ENCODE results near the gene NAA80.
A peak's percentile ranks its signal among the peaks of the same experiment; 100 is the strongest.
"Not testable (repeated sequence)": the region's sequence is repeated elsewhere in the genome, so short reads cannot be mapped to it uniquely, and the experiment has no call there.

NAA80 gene

DNA sequence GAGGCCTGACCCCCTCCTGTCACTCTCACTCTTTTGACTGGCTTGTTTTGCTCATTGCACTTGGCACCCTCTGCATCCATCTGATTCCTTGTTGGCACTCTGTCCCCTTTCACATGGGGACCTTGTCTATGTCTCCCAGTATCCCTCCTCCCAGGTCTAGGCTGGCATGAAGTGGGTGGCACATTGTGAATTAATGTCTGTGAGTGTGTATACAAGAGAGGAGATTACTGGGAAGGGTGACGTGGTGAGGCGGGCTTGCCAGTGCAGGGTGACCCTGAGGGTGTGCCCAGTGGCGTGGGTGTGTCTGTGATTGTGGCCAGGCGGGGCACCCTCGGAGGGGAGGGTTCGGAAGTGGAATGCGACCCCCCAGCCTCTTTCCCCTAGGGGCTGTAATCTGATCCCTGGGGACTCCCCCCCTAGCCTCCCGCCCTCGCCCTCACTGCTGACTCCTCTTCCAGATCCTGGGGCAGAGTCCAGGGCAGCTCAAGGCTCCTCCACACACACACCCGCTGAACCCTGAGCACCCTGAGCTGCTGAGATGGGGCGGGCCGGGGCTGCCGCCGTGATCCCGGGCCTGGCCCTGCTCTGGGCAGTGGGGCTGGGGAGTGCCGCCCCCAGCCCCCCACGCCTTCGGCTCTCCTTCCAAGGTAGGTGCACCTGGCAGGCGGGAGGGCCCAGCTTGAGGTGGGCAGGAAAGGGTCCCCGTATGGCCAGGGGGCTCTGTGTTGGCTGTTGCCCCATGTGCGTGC, 30.3 kb downstream of the NAA80 start, which contains the start of gene SEMA3B:
TSS of gene SEMA3B (plus strand) at position 445 of the 749 bp plus-strand sequence. CDS start at position 539, 94 bp downstream.
- DNase-seq = no peak

DNA sequence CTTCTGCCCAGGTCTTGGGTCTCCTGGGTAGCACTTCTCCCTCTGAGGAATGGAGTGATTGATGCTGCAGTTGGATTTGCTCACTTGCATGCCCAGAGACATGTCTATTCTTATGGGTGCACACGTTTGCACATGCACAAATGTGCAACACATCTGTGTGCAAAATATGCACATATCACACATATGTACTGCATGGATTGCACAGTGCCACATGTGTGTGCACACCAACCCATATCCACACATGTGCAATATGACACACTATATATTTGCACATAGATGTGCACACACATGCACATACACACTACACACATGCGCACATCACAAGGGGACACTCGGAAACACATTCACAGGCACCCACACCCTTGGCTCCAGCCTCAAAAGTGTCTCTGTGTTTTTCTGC, 30.9 kb downstream of the NAA80 start:
- no peak for DNase-seq

- DNase-seq = no peak
These were observed 31.8 kb downstream of the NAA80 start for GRCh38 chr3:50267280-50267913.

DNA sequence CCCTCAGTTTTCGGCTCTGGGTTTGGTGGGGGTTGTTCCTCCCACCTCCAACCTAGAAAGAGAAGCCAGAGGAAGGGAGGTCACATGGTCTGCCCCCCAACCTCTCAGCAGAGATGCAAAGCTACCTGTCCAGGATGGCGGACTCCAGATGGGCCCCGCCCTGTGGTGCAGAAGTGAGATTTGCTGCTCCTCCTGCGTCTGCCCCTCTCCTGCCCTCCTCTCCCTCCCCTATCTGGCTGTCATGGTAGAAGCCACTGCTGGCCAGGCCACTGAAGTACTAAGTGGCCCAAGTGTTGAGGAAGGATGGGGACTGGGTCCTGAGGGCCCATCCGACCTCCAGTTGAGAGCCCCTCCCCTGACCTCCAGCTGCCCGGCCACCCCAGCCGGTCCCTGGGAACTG, 32.4 kb downstream of the NAA80 start:
- no peak for DNase-seq

GRCh38 chr3:50266017-50266416, 33.2 kb downstream of the NAA80 start:
- DNase-seq = no peak

DNA sequence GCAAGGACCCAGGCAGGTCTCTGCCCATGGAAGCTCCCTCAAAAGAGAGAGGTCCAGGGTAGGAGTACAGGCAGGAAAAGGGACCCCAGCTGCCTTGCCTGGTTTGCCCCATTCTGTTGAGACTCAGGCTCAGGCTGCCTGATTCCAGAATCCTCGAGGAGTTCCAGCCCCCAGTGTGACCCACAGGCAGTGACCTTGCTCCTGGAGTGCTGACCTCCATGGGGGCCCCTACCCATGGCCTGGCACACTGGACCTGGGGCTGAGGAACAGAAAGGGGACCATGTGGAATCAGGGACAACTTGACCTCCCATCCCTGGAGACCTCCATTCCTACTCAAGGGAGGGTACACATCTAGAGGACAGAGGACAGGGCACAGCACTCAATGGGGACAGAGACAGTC, 33.6 kb downstream of the NAA80 start:
- no peak for DNase-seq

GRCh38 chr3:50264964-50265485, 34.2 kb downstream of the NAA80 start:
- DNase-seq = no peak

DNA sequence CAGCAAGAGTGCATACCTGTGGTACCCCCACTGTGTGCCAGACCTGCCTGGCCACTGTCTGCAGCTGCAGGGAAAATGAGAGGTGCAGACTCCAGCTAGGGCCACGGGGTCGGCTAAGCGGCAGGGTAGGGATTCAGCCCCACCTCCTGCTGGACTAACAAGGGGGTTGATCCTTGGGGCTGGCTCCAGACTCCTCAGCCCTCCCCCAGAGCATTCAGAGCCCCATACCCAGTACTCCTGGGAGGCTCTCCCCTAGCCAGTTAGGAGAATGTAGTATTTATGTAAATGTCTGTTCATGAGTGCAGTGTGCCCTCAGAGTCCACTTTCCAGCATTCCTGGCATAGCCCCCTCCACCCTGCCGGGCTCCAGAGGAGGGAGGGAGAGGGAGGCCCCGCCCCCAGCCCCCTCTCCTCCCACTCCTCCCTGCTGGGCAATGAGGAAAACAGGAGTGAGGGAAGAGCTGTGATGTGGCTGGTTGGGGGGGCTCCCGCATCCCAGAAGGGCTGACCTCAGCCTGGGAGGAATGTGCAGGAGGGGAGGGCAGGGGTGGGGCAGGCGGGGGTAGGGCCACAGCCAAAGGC, 34.7 kb downstream of the NAA80 start:
- no peak for DNase-seq

DNA sequence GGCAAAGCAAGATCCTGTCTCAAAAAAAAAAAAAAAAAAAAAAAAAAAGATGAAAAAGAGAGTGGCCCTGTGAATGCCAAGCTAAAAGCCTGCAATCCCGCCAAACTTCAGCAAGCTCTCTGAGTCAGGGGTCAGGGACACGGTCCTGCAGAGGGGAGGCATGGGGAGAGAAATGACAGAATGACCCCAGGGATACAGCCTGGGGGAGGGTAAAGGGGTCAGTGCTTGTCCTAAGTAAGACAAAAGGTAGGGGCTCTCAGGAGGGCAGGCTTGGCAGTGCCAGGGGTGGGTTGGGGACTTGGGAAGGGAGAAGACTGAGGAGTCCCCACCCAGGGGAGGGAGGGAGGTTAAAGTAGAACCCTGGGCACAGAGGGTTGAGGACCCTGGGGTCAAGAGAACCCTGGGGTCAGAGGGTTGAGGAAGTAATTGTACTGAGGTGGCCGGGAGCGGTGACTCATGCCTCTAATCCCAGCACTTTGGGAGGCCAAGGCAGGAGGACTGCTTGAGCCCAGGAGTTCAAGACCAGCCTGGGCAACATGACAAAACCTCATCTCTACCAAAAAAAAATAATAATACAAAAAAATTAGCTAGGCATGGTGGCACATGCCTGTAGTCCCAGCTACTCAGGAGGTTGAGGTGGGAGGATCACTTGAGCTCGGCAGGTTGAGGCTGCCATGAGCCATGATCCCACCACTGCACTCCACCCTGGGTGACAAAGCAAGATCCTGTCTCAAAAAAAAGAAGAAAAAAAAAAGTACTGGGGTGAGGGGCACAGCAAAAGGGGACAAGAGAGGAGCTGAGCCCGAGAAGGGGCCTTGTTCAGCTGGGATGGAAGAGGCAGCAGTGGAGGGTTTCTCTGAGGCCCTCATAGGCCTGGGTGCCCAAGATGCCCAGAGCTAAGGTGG, 35.5 kb downstream of the NAA80 start:
- no peak for DNase-seq

DNA sequence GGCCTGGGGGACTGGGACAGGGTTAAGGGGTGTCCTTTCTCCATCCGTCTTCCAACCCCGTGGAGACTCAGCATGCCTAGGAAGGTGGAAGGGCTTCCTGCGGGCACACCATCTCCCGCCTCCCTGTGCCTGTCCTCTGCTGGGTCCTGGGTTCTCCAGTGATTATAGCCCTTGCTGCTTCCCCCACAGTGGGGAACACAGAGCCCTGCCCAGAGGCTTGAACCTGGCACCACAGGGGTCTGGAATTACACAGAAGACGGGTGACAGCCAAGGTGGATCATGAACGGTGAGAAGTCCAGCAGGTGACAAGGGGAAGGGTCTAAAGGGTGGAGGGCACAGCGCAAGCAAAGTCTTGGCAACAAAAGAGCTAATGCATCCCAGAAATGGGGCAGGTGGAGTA, 36.4 kb downstream of the NAA80 start:
- DNase-seq = no peak

DNA sequence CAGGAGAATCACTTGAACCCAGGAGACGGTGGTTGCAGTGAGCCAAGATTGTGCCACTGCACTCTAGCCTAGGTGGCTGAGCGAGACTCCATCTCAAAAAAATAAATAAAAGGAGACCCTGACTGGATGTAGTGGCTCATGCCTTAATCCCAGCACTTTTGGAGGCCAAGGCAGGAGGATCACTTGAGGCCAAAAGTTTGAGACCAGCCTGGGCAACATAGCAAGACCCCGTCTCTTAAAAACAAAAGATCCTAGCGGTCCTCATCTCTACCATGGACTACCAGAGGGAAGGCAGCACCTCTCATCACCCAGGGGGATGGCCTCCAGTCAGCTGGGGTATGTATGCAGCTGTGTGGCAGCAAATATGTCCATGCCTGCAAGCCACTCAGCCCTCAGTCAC, 37.0 kb downstream of the NAA80 start:
- DNase-seq = not testable (repeated sequence)

DNA sequence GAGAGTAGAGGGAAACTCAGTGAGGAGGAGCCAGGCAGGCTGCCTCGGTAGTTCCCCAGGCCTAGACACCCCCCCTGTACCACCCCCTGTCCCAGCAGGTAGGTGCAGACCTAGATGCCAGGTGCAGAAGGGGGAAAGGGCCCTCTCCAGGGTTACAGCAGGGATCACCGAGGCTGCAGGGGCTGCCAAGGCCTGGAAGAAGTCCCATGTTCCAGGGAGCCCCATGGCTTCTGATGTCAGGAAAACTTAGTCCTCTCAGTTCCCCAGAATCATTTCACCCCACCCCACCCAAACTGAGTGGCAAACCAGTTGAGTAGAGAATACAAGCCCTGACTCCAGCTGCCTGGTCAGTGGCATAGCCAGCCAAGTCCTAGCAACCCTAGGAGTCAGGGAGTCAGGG, 37.7 kb downstream of the NAA80 start:
- DNase-seq = no peak

DNA sequence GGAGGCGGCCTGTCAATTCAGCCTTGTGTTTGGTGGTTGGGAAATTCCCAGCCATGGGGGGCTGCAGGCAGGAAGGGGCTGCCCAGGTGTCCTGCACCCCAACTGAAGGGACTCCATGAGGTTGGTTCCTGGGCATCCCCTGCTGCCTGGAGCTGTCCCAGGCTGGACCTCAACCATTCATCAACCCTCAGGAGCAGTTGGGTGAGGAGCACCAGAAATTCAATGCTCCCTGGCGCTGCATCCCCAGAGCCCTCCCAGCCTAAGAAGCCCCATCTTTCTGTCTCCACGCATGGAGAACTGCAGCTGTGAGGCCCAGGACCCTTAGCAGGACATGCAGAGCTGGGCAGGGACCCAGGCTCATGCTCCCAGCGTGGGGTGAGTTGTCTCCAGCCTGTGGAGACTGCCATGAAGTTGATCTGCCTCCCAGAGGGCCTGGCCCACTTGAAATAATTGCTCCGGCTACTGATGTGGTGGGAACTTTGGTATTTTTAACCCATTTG, 38.2 kb downstream of the NAA80 start:
- no peak for DNase-seq

- peak; percentile 91 for DNase-seq
These were observed 38.9 kb downstream of the NAA80 start for GRCh38 chr3:50260027-50260941.

GRCh38 chr3:50259432-50260026, 39.7 kb downstream of the NAA80 start:
- DNase-seq = no peak

DNA sequence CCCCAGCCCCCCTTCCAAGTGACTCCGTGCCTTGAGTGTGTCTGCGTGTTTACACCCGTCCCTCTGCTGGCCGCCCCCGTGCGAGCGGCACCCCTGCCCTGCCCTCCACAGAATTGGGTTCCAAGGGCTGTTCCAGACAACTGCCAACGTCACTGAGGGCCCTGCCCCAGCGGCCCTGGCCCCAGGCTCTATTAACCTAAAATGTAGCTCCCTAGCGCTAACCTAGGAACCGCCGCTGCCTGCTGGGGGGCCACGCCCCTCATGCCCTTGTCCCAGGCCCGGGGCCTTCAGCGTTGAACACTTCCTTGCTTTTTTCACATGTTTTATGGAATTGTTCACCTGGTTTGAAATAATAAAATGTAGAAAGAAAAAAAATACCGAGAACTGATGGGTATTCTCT, 40.2 kb downstream of the NAA80 start:
- no peak for DNase-seq

- DNase-seq = no peak
These were observed 41.0 kb downstream of the NAA80 start for GRCh38 chr3:50258029-50258680.

DNA sequence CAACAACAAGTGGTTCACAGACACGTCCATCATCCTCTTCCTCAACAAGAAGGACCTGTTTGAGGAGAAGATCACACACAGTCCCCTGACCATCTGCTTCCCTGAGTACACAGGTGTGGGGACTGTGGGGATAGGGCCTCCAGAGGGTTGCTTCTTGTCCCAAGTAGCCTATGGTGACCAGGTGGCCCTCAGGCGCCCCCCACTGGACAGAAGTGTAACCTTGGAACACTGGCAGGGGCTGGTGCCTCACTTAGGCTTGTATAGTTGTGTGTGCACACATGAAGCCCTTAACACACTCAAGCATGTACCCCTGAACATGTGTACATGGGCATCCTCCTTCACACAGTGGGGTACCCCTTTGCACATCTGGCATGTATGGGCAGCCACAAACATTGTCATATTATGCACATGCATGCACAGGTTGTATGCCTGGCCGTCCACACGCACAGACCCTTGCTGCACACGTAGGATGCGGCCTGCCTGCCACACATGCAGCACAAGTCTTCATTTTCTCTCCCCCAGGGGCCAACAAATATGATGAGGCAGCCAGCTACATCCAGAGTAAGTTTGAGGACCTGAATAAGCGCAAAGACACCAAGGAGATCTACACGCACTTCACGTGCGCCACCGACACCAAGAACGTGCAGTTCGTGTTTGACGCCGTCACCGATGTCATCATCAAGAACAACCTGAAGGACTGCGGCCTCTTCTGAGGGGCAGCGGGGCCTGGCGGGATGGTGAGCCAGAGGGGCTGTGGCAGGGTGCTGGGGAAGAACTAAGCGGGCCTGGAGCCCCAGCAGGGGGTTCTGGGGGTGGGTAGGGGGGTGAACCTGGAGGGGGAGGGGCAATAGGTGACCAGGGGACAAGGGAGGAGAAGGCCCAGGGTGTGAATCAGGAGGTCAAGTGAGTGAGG, 42.0 kb downstream of the NAA80 start:
- peak; percentile 64 for DNase-seq

- DNase-seq = no peak
These were observed 44.0 kb downstream of the NAA80 start for GRCh38 chr3:50255251-50255615.

Measured in stimulated activated CD4-positive, alpha-beta T cell treated with anti-CD3 and anti-CD28 coated beads, Interleukin-15, amount 100 ng/mL, for 24 hours (primary cell).